Activated CD8-positive, alpha-beta memory T cell treated with anti-CD3 and anti-CD28 coated beads, Interleukin-2, amount 50 U/mL, for 1 hour (primary cell): ENCODE measurements around the gene DLGAP1.

Source experiments
- DNase-seq: peaks from one replicate; pipeline ENCODE4 v3.0.0-alpha.2; 2020; ENCODE audit errors: extremely low read depth

DLGAP1 gene

DNA sequence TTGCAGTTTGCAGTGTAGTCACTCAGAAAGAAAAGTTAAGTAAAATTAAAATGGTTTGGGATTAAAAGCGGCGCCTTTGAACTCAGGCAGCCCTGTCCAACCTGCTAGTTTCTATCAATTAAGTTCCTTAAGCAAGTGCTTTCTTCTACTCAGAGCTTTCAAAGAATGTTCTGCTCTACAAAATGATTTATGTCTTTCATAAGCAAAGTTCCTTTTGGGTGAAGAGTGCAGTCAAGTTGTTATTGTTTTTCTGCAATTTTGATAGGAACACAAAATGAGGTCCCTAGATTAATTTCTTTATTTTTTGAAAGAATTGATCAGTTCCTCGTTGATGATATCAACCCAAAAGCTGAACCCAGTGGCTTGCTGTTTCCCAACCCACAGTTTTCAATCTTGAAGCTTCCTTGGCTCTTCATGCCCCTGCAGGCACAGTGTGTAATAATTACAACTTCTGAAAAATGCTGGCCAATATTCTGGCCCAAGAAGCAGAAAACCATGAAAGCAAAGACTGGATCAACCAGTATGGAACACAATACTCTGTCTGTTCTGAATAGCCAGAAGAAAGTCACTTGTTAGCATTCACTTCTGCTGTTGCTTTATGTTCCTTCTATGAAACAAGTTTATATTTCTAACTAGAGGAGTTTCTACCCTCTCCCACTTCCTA, 916.0 kb downstream of the DLGAP1 start:
- DNase-seq: no peak

DNA sequence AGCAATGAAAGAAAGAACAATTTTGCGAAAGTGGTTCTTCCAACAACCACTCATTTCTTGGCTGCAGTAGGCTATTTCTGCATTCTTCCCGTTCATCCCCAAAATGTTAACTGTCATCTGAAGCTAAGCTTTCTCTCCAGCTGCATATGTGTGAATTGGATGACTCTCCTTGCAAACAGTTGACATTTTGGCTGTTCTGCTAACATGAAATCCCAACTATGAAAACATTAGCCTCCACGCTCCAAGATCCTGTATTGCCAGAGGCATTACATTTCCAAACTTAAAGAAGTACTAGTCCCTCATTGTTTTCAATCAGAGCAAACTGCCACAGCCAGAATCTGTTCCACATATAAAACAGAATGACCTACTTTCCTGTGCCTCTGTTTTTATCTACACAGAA, 916.7 kb downstream of the DLGAP1 start:
- DNase-seq: no peak

DNA sequence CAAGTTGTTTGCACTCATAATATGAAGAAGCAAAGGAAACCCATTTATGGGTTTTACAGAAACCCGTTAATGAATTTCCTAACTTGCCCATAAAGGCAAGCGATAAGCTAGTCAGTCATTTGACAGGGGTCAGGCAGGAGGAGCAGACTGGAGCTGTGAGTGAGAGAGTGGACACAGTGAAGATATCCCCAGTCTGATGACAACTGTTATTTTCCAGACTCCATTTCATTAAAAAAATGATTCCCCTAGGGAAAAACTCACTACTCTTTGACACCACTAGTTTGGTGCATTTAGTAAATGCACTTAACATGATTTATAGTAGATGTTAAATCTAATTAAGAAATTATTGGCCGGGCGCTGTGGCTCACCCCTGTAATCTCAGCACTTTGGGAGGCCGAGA, 924.3 kb downstream of the DLGAP1 start:
- DNase-seq: no peak

DNA sequence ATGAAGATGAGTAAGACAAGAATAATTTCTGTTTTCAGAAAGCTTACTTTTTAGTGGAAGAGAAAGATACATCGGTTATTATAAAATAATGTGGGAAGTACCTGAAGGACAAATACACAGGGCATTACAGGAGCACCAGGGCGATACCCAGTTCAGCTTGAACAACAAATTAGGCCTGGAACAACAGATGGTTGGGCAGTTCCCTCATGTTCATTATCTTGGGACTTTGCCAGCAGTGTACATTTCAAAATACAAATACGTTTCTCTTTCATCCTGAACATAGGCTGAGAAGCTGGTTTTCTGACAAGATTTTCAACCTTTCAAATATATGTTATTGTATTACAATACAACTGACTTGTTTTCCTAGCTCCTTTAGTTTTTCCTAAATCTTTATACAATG, 925.5 kb downstream of the DLGAP1 start:
- DNase-seq: no peak

DNA sequence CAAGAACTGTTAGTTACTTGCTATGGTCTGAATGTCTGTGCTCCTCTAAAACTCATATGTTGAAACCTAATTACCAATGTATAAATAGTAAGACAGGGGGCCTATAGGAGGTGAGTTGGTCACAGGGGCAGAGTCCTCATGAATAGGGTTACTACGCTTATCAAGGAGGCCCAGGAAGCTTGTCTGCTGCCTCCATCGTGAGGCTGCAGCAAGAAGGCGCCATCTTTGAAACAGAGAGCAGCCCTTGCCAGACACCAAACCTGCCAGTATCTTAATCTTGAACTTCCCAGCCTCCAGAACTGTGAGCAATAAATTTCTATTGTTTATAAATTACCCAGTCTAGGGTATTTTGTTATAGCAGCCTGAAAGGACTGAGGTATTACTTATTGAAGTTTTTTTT, 926.0 kb downstream of the DLGAP1 start:
- DNase-seq: no peak

DNA sequence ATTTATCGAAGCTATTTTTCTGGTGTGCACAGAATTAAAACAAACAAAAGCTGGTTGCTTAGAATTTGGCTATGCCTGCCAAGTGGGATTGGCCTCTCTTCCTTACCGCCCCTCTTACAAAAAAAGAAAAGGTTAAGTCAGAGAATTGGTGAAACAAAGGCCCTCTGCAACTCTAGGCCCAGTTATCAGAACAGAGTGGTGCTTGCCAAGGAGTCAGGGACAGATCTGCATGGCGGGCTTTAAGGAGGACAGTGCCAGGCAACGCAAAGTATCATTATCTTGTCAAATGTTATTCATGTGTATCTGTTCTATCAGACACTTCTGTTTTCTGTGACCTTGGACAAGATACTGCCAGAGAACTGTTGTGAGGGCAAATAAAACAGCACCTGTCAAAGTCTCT, 926.9 kb downstream of the DLGAP1 start:
- DNase-seq: no peak

DNA sequence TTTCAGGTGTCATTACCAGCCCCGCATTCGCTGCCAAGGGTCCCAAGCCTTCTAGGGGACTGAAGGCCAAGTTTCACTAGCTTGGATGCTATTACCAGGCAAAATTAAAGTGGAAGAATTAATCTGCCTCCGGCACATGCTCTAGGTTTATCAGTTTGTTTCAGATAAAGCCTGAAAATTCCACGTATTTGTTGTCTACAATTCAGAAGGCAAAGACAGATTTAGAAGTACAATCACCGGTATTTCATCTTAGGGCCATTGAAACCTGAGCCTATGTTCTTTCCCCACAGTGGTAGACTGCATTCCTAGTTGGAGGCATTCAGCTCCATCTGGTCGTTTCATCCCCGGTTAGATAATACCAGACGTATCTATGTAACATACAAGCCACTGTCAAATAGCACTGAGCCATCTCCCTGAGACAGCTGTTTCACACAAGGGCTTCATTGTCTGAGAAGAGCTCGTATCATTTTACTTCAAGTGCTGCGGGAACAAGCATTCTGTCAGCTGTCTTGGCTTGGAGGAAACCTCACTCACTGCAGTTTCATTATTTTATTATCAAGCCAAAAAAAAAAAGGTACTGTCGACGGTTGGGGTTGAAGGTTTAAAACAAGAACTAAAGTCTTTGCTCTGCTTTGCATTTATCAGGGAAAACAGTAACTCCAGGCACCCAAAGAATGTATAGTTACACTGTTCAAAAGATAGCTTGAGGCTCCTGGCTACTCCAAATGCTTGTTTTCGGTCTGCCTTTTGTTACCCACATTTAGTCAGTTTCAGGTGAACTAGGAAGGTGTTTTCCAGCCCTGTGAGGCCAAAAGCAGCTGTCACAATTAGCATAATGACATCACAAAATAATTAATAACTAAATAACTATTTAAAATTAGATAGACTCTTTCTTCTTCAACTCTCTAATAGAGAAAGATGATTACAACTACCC, 928.4 kb downstream of the DLGAP1 start:
- DNase-seq: no peak

DNA sequence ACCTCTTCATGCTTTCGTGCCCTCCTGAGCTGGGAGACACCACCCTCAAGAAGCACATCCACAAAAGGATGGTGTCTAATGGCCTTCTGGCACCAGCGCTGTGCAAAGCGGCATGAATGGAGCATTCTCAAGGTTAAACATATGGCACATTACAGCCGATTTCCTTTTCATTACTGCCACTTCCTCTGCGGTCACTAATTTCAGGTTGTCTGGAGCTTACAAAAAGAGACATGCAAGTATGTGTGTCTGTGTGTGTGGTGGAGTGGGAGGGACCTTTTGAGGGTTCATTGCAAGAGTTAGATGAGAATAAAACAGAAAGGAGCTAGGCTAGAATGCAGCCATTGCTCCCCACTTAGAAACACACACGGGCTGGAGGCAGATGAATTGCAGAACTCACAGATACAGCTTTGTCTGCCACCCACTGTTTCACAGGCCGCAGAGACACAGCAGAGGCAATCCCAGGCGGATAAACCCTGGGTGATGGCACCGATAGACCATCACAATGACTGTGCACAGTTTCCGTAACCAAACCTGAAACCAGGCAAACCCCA, 929.2 kb downstream of the DLGAP1 start:
- DNase-seq: no peak

DNA sequence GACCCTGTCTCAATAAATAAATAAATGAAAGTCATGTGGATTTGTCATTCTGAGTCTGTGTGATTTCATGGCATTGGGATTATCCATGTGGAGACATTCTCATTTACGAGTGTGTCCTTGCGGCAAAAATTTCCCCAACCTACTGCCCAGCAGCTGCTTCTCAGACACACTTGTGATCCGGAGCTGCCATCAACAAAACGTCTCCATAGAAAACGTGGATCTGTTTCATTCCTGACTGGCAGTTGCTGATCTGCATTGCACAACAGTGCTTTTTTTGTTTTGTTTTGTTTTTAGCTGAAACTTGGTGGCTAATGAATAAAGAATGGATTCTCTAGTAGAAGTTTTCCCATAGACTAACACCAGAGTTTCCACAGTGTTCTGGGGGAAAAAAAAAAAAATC, 930.4 kb downstream of the DLGAP1 start:
- no peak for DNase-seq

DNA sequence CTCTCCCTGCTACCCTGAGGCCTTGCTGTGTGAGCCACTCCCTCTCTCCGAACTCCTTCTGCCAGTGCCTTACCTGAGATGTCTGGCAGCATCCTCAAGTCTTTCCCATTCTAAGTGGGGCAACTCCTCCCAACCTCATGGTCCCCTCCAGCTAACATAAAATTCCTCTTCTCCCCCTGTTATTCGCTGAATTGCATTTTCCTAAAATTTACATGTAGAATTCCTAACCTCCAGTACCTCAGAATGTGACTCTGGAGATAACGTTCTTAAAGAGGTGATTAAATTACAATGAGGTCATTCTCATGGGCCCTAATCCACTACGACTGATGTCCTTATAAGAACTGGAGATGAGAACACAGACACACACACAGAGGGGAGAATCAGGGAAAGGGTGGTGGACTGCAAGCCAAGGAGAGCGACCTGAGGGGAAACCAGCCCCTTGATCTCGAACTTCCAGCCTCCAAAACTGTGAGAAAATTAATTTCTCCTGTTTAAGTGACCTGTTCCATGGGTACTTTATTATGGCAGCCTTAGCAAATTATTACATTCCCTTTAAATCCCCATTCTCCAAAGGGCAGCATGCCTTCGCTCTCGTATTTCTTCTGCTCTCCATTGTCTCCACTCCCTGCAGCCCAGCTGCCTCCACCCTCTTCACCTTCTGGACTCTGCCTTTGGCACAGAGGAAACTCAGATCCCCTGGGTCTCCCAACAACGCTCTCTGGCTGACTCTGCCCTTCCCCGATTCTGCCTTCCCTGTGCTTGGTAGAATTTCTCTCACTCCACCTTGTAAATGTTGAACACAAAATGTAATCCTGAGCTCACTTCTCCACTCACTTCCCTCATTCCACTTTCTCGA, 934.6 kb downstream of the DLGAP1 start:
- no peak for DNase-seq

DNA sequence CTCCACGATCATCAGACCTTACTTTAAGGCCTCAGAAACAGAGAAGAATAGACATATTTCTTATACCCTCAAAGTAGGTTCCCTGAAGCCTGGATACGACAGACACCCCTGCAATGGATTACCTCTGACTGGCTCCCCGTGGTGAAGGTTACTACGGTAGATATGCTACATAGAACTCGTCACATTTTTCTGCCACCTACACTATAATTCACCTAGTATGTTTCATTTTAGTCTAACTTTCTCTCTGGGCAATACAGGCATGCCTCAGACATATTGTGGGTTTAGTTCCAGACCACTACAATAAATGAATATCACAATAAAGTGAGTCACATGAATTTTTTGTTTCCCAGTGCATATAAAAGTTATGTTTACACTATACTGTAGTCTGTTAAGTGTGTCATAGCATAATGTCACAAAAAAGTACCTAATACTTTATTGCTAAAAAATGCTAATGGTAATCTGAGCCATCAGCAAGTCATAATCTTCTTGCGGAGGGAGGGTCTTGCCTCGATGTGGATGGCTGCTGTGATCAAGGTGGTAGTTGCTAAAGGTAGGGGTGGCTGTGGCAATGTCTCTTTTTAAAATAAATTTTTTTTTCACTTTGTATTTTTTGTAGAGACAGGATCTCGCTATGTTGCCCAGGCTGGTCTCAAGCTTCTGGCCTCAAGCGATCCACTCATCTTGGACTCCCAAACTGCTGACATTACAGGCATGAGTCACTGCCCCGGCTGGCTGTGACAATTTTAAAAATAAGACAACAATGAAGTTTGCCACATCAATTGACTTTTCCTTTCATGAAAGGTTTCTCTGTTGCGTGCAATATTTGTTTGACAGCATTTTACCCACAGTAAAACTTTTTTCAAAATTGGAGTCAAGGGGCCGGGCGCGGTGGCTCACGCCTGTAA, 940.5 kb downstream of the DLGAP1 start:
- no peak for DNase-seq

DNA sequence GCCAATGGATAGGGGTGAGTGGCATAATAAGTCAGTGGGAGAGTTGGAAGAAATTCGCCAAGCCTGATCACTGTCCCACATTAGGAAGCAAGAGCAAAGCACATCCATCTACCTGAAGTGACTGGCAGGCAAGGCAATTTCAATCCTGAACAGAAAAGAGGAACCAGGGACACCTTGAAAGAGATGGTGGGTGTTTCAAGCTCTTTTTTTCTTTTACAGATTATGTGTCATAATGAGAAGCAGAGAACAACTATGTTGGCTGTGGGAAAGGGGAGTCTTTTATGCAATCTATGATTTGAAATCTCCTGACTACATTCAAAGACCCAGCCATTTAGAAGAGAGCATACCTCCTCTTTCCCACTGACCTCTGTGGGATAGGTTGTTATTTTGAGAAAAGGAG, 941.6 kb downstream of the DLGAP1 start:
- DNase-seq: no peak

DNA sequence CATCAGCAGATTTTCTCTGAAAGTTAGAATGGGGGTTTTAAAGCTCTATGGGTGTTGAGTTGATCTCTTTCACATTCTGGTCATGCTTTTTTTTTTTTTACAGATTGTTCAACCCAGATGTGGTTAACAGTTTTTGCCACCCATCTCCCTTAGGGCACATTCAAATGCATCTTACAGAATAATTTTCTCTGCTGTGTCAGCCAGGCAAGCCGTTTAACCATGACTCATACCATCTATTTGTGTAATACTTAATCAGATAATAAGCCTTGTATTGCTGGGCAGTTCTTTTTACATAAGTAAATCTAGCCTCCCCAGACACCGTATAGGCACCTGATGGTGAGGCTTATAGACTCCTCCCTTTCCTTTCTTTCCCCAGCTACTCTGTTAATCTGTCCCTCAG, 943.1 kb downstream of the DLGAP1 start:
- DNase-seq: no peak

DNA sequence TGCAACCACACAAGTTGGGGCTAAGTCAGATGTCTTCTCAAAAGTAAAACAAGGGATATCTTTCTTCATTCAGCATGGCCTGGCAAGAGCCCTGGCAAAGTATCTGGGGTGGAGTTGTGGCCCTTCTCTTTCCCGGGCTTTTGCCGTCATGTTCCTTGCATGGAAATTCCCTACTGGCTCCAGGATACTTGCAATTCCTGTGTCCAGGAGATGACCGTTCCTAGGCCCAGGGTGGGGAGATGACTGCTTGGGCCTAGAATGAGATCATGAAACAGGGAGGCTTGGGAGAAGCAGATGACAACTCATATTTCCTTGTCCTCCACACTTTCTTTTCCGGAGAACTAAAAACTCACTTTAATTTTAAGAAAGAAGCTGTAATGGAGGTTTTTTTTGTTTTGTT, 944.2 kb downstream of the DLGAP1 start:
- no peak for DNase-seq

DNA sequence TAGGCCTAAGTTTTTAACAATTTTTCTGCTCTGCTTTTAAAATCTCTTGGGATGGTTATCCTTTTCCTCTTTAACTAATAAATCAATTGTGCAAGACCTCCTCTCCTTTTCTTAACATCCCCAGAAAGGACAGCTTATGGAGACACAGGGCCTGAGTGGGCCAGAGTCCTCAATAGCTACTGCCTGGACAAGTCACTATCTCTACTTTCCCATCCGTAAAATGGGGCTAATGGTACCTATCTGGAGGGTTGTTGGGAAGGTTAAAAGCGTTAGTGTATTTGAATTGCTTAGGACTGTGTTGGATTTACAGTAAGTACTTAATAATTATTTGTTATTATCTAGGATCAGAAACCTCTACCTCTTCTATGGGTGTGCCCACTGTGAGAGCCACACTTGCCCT, 945.1 kb downstream of the DLGAP1 start:
- DNase-seq: no peak

DNA sequence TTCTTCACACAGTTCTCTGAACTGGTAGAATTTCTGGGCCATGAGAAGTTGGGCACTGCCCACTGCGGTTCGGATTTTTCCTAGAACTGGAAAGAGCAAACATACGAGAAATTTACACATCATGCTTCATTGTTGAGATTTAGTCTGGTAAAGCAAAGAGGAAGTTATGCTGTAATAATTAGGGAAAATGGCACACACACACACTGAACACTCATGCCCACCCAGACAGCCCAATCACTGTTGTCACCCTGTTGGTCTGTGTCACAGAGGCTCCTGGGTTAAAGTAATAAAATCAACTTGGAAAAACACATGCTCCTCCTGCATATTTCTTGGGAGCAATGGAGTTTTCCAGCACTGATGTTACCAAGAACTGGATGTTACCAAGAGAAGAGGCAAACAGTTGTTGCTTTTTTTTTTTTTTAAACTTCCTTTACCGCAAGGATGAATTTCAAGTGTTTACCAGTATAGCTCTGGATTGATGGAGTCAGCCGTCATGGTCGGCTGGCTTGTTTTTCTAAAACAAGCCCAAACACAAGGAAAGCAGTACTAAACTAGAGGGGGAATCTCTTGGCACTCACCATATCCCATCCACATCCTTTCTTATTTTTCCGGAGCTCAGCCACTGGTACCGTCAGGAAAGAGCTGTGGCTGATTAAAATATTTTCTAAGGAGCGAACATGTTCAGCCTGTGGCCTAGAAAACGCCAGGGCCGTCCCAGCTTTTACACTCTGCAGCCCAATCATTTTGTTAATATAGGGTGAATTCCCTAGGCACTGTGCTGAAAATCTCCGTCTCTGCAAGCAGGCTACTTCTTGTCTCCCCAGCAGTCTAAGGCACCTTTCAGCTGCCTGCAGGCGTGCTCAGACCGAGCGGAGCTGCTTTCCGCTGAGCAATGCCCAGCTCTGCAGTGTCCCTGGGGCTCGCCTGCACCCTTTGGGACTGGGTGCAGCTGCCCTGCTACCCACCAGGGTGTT, 946.2 kb downstream of the DLGAP1 start:
- no peak for DNase-seq

DNA sequence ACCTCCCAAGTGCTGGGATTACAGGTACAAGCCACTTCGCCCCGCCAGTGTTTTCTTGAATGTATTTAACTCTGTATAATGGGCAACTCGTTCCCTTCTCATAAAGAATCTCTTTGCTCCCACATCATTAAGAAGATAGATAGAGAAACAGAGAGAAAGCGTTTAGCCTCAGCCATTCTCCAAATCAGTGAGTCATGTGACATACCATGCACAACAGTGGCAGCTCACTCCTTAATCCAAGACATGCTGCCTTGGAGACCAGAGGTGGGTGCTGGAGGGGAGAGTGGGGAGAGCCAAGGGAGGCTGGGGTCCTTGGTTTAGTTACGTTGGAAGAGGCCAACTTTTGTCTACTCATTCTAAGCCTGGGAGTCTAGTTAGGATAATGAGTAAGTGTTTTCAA, 950.5 kb downstream of the DLGAP1 start:
- no peak for DNase-seq

DNA sequence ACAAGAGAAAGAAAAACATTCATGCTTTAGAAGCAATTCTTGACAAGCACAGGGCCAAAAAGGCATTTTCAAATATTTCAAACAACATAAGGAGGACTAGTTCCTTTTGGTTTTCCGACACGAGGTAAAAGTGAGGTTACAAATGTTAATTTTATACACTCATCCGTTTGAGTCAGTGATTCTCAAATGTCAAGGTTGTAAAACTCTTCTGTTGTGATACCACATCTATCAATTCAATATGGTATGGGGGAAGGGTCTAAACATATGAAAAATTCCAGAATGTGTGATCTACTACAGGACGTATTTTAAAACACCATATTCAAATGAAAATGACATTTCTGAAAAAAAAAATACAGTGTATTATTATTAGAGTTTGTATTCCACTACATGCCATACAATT, 952.5 kb downstream of the DLGAP1 start:
- no peak for DNase-seq

DNA sequence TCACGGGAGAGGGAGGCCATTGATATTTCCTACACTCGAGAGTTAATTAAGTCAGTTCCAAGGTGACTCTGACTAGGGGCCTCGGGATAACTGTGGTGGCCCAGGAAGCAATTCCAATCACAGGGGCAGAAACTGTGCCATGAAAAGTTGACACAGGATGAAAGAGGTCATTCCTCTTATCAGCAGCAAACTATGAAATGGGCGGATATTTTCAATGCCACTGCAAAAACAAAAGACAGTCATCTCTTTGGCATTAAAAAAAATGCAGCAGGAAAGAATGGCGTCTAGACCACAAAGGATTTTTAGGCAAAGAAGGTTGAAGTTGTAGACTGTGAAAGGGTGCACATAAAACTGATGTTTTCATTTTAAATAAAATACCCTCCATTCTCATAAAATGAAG, 955.1 kb downstream of the DLGAP1 start:
- DNase-seq: no peak

DNA sequence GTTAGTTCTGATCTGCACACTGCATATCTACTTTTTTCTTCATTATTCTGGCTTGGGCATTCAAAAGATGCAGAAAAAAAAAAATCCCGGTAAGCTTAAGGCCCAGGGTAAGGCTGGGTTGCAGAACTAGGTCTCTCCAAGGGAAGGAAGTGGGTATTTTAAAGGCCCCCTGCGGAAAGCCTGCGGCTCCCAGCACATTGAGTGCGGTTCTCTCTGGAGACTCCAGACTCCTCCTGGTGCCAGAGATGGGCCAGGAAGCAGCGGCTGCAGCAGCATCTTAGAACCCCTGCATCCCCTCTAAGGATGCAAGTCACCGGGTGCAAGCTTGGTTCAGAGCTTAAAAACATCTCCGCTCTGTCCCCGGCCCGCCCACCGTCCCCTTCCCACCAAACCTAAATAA, 955.6 kb downstream of the DLGAP1 start:
- no peak for DNase-seq
